Measurements from ENCODE around the gene CDH9.
"Not testable (repeated sequence)": the region's sequence is repeated elsewhere in the genome, so short reads cannot be mapped to it uniquely, and the experiment has no call there.

CDH9 gene

DNA sequence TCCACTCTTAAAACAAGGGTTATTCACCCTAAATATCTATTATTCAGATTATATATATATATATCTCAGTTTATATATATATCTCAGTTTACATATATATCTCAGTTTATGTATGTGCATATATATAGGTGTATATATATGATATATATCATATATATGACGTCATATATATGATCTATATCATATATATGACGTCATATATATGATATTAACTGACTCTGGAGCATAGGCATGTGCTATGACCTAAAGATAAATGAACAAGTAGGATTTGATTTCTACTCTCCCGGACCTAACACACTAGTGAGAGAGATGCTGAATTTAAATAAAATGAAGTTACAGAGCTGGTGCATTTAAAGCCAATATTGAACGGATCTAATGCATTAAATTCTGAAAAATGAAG, 174.3 kb downstream of the CDH9 start:
- TF ChIP-seq, protein P1, sequence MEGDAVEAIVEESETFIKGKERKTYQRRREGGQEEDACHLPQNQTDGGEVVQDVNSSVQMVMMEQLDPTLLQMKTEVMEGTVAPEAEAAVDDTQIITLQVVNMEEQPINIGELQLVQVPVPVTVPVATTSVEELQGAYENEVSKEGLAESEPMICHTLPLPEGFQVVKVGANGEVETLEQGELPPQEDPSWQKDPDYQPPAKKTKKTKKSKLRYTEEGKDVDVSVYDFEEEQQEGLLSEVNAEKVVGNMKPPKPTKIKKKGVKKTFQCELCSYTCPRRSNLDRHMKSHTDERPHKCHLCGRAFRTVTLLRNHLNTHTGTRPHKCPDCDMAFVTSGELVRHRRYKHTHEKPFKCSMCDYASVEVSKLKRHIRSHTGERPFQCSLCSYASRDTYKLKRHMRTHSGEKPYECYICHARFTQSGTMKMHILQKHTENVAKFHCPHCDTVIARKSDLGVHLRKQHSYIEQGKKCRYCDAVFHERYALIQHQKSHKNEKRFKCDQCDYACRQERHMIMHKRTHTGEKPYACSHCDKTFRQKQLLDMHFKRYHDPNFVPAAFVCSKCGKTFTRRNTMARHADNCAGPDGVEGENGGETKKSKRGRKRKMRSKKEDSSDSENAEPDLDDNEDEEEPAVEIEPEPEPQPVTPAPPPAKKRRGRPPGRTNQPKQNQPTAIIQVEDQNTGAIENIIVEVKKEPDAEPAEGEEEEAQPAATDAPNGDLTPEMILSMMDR (IDR thresholded peaks at IDR 0.05; ENCODE audit: extremely low read depth, insufficient read depth, missing control alignments), result no peak
- no peak for DNase-seq (ENCODE audit: low spot score)
- in situ Hi-C loops (cut with MboI; ENCODE audit: low pct_unique_long_range_greater_than_20kb, low sequenced_read_pairs, unreplicated experiment), result no loop called here

DNA sequence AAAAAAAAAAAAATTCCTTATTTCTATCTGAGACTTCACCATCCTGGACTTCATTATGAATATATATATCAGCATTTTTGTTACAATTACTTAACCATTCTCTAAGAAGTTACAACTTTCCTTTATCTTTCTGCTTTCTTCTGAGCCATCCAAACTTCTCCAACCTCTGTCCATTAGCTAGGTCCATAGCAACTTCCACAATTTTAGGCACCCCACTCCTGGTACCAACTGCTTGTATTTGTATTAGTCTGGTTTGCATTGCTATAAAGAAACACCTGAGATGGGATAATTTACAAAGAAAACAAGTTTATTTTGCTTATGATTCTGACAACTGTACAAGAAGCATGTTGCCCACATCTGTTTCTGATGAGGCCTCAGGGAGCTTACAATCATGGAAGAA, 182.1 kb downstream of the CDH9 start:
- DNase-seq (ENCODE audit: low spot score), result no peak
- in situ Hi-C loops (cut with MboI; ENCODE audit: low pct_unique_long_range_greater_than_20kb, low sequenced_read_pairs, unreplicated experiment), result no loop called here
- TF ChIP-seq, protein P1 (IDR thresholded peaks at IDR 0.05; ENCODE audit: extremely low read depth, insufficient read depth, missing control alignments), result no peak

DNA sequence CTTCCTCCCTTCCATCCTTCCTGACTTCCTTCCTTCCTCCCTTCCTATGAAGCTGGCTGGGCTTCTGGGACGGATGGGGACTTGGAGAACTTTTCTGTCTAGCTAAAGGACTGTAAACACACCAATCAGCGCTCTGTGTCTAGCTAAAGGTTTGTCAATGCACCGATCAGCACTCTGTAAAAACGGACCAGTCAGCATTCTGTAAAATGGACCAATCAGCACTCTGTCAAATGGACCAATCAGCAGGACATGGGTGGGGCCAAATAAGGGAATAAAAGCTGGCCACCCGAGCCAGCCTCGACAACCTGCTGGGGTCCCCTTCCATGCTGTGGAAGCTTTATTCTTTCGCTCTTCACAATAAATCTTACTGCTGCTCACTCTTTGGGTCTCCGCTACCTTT, 185.9 kb downstream of the CDH9 start:
- DNase-seq (ENCODE audit: low spot score); in situ Hi-C loops (cut with MboI; ENCODE audit: low pct_unique_long_range_greater_than_20kb, low sequenced_read_pairs, unreplicated experiment): not testable (repeated sequence)

DNA sequence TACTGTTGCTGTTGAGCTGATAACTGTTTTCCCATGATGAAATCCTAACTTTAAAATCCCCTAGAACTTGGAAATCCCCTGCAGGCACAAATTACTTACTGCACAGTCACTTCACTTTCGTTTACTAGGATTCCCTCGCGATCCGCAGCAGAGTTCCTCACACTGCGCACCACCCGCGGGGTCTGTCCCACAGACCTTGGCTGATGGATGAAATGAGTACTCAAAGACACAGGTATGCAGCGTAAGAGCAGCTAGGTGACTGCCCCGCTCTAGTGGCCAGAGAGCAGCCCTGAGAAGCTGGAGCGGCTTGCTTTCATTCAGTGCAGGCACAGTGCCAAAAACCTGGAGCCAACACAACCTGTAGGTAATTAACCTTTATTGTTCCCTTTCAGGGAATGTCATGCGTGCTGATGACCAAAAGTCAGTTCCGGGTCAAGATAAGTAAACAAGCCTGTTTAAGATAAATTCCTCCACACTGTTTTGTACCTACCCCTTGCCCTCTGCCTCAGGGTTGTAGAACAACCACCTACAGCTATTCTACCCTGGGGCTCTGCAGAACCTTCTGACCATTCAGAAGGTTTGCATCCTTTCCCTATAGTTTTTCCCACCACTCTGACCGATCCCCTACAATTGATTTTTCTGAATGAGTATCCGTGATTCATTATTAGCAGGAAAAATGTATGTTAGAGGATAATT, 191.2 kb downstream of the CDH9 start:
- in situ Hi-C loops (cut with MboI; ENCODE audit: low pct_unique_long_range_greater_than_20kb, low sequenced_read_pairs, unreplicated experiment), result no loop called here
- no peak for DNase-seq (ENCODE audit: low spot score)
- TF ChIP-seq, protein P1 (IDR thresholded peaks at IDR 0.05; ENCODE audit: extremely low read depth, insufficient read depth, missing control alignments), result no peak

DNA sequence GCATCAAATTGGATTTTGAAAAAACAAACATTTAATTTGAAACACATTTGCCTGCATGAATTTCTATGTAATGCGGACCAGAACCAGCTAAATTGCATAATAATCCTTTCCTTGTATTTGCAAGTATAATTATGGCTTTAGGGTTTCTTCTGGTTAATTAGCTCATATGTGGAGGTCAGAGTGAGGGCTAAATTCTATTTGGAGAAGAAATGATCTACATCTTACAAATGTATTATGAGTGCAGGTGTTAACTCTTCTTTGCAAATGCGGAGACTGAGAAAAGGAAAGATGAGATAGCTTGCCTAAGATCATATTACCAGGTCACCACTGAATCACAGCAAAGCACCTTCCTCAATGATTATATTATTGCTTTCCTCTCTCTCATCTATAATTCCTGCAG, 194.7 kb downstream of the CDH9 start:
- TF ChIP-seq, protein P1 (IDR thresholded peaks at IDR 0.05; ENCODE audit: extremely low read depth, insufficient read depth, missing control alignments), result no peak
- in situ Hi-C loops (cut with MboI; ENCODE audit: low pct_unique_long_range_greater_than_20kb, low sequenced_read_pairs, unreplicated experiment), result no loop called here

DNA sequence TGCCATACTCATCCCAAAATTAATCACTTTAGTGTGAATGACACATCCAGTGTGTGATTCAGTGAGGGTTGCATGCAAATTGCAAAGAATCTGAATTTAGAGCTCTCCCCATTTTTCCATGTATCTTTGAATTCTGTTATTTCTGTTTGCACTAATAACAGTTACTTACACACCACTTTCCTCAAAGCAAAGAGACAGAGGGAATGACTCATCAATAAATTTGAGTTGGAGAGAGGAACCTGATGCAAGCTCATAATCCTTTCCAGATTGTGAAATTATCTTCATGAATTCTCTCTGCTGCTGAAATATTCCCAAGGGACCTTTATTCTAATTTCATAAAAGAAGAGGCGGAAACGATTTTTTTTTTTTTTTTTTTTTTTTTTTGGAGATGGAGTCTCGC, 204.8 kb downstream of the CDH9 start:
- no peak for DNase-seq (ENCODE audit: low spot score)
- TF ChIP-seq, protein P1 (IDR thresholded peaks at IDR 0.05; ENCODE audit: extremely low read depth, insufficient read depth, missing control alignments), result no peak
- in situ Hi-C loops (cut with MboI; ENCODE audit: low pct_unique_long_range_greater_than_20kb, low sequenced_read_pairs, unreplicated experiment), result no loop called here

More for the DNA sequence above, 194.7 kb downstream of the CDH9 start:
- DNase-seq (ENCODE audit: low spot score), result no peak

Measured in GM13977 (cell line).